CD4-positive, alpha-beta T cell treated with Interleukin-17A for 1 hour (primary cell): ENCODE data around the gene MAN2B2.

Experiments
- DNase-seq: peaks from one replicate; pipeline ENCODE4 v3.0.0-alpha.2; 2020

MAN2B2 gene

GRCh38 chr4:6546681-6547447 lies 28.1 kb upstream of the MAN2B2 start:
- peak; percentile 48 for DNase-seq

GRCh38 chr4:6548201-6548881 lies 26.6 kb upstream of the MAN2B2 start:
- DNase-seq: no peak

- DNase-seq: no peak
Observed at GRCh38 chr4:6548882-6549230, 26.1 kb upstream of the MAN2B2 start.

GRCh38 chr4:6549445-6549844 lies 25.5 kb upstream of the MAN2B2 start:
- no peak for DNase-seq

- no peak for DNase-seq
Observed at GRCh38 chr4:6549890-6550620, 24.9 kb upstream of the MAN2B2 start.

GRCh38 chr4:6550821-6551220 lies 24.2 kb upstream of the MAN2B2 start:
- DNase-seq: no peak

- DNase-seq: no peak
Observed at GRCh38 chr4:6551660-6552059, 23.3 kb upstream of the MAN2B2 start.

- DNase-seq: no peak
Observed at GRCh38 chr4:6555519-6555918, 19.5 kb upstream of the MAN2B2 start.

- DNase-seq: no peak
Observed at GRCh38 chr4:6556263-6556662, 18.7 kb upstream of the MAN2B2 start.

GRCh38 chr4:6557185-6557584 lies 17.8 kb upstream of the MAN2B2 start:
- no peak for DNase-seq

- DNase-seq: no peak
Observed at GRCh38 chr4:6557856-6558255, 17.1 kb upstream of the MAN2B2 start.

- DNase-seq: no peak
Observed at GRCh38 chr4:6560416-6561172, 14.4 kb upstream of the MAN2B2 start.

- DNase-seq: no peak
Observed at GRCh38 chr4:6561173-6561516, 13.8 kb upstream of the MAN2B2 start.

GRCh38 chr4:6561706-6562371 lies 13.2 kb upstream of the MAN2B2 start:
- no peak for DNase-seq

GRCh38 chr4:6562931-6563901 lies 11.8 kb upstream of the MAN2B2 start:
- DNase-seq: no peak

GRCh38 chr4:6563935-6564645 lies 10.9 kb upstream of the MAN2B2 start:
- no peak for DNase-seq

- no peak for DNase-seq
Observed at GRCh38 chr4:6565691-6566390, 9.1 kb upstream of the MAN2B2 start.

GRCh38 chr4:6566391-6567190 lies 8.4 kb upstream of the MAN2B2 start:
- DNase-seq: no peak

GRCh38 chr4:6567218-6567617 lies 7.8 kb upstream of the MAN2B2 start:
- no peak for DNase-seq
